SW 1271 (cell line): ENCODE data around the gene DPP6.

Source experiments
- DNase-seq, 2 experiments: peaks; one replicate each; lab custom pipeline; 2025; lab: John Stamatoyannopoulos, UW

The DPP6 gene

DNA sequence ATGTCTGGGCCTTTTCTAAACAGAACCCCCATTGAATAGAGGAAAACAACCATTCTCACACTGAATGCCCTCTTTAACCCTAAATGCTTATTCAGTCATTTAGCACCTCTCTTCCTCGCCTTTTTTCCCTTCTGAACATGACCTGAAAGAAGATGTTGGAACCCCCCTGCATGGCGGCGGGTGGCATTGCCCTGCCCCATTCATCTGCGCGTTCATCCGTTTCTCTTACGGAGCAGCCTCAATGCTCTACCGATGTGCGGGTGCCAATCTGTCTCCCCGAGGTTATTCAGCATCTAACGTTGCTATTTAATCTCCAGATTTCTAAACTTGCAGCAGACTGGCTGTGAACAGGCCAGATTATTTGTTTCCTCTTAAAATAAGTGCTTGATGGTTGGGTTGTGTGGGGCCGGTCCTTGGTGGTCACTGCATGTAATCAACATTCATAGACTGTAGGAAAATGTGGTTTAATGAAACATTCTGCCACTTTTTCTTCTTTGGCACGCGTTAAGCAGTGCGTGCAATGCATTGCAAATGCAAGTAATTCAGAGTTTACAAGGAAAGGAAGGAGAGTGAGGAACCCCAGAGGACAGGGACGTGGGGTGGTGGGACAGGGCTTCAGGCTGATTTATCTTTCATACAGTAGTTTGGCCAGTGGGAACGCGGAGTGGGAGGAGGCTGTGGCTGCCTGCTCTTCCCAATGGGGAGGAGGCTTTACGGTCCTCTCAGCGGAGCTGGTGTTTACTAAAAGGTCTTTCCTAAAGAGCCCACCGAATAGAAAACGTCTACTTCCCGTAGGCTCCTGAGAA is 286.7 kb downstream of the DPP6 start:
- DNase-seq = no peak

DNA sequence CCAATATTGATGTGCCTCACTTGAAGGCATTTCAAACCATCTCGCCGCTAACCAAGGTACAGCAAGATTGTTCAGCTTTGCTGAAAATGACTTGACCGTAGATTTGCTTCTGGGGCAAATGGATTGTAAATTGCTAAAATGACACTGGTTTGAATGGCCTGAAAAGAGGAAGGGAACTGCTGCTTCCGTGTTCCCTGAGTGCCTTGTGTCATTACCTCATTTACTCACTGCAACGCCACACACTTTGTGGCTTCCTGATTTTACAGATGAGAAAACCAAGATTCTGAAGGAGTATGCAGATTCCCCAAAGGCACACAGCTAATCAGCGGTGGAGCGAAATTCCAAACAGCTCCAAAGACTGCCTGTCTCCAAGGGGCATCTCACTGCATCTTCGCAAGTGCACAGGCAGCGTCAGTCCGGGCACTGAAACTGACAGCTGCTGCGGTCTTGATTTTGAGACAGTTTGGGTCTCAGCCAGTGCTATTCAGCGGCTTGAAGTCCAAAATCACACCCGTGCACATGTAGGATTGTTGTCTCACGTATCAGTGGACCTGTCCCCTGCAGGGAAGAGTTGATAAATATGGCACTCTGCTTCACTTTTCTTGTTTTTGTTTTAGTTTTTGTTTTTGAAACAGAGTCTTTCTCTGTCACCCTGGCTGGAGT is 290.9 kb downstream of the DPP6 start:
- DNase-seq = no peak

- no peak for DNase-seq
These were observed 291.7 kb downstream of the DPP6 start for GRCh38 chr7:154343778-154344412.

- DNase-seq = no peak
These were observed 292.9 kb downstream of the DPP6 start for GRCh38 chr7:154345093-154345492.

DNA sequence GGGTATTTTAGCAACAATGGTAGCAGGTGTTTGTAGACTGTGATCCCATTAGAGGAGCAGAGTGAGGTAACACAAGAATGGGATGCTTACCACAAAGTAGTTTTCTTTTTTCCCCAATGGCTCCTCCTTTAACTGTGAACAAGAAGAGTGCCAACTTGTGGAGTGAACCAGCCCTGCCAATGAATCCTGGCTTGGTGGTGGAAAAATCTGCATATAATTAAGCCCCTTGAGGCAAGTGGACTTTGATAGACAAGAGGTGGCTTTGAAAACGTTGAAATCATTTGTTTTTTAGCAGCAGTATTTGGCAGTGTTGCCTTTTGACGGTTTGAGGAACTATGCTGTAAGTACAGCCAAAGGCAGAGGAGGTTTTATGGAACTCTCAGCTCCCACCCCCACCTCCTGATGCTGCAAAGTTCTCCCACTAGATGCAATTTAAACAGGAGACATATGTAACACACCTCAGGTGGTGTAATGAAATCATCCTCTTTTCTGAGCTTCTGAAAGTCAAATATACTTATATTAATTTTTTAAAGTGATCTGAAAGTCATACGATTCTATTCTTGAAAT is 295.6 kb downstream of the DPP6 start:
- DNase-seq = no peak

GRCh38 chr7:154350892-154351291 is 298.7 kb downstream of the DPP6 start:
- no peak for DNase-seq

- no peak for DNase-seq
These were observed 301.2 kb downstream of the DPP6 start for GRCh38 chr7:154353355-154353767.

DNA sequence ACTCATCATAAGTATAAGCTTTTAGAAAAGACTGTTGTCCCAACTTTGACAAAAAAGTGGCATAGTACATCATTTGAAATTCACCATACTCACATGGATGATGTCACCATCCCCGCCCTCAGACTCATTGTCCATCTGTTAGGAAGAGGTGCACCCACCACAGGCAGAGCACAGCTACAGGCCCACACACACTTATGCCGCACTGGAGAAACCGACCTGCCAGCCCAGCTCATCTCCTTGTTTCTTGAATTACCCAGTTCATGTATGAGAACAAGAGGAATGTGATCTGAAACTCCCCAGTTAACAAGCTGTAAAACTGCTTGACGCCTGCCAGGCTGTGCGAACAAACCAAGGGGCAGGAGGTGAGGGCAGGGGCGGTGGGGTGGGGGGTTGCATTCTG is 312.0 kb downstream of the DPP6 start:
- DNase-seq = no peak

DNA sequence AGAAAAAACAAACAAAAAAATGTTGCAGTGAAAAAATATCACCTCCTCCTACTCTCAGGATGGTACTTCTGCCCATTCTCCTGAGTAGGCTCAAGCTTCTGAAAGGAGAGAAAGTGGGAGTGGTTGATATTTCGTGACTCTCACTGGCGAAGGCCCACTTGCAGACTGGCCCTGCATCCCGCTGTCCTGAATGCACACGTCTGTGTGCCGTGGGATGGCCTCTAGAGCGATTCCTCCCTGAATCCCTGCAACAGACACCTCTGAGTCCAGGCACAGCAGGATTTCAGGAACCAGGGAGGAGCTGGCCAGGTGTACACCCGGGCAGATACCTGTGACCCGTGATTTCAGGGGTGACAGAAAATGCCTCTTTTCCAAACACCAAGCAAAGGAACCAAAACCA is 319.2 kb downstream of the DPP6 start:
- DNase-seq = no peak

GRCh38 chr7:154372011-154372601 is 319.9 kb downstream of the DPP6 start:
- no peak for DNase-seq

- DNase-seq = no peak
These were observed 321.8 kb downstream of the DPP6 start for GRCh38 chr7:154373956-154374355.

- no peak for DNase-seq
These were observed 323.8 kb downstream of the DPP6 start for GRCh38 chr7:154375956-154376355.

GRCh38 chr7:154380771-154381170 is 328.6 kb downstream of the DPP6 start:
- no peak for DNase-seq

GRCh38 chr7:154383045-154383444 is 330.8 kb downstream of the DPP6 start:
- no peak for DNase-seq

DNA sequence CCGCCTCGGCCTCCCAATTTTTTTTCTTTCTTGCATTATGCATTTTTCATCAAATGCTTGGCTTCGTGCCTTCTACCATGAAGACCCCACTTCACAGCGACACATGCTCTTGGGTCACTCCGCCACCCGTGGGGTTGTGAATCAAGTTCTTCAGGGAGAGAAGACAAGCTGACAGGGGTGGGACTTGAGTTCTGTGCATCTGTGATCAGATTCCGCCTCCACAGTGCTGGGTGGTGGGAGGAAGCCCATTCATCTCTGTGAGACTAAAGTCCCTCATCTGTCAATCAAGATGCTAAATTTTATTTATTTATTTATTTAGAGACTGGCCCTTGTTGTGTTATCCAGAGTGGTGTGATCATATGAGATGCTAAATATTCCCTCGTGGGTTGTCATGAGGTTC is 333.0 kb downstream of the DPP6 start:
- DNase-seq = no peak

DNA sequence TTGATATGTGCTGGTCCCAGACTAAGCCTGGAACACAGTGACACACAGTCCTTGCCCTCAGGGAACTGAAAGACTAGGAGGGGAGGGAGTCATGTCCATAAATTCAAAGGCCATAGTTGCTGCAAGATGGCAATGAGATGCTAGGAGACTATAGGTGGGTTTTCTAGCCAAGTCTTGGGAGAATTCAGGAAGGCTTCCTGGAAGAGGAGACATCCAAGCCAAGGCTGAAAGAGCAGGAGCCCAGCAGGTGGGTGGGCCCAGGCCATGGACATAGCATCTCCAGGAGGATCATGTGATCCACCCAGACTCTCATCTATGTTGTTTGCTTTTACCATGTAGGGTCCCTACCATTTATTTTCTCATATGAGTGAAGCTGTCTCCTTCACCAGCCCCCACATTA is 335.1 kb downstream of the DPP6 start:
- no peak for DNase-seq

GRCh38 chr7:154388412-154388811 is 336.2 kb downstream of the DPP6 start:
- no peak for DNase-seq

DNA sequence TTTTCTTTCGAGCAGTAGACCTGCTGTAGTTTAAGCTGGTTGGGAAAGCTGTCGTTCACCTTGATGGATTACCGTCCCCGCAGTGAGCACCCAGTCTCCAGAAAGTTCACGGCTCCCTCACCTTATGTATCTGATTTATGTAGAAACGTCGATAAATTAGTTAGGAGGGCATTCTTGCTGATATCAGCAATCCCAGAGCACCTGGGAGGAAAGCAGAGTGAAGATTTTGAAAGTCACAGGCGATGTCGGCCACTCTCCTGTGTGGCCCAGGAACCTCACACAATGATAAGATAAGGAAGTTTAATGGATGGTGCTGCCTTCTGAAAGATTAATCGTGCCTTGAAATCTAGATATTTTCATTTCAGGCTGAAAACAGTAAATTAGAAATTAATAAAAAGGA is 336.8 kb downstream of the DPP6 start:
- DNase-seq = no peak

DNA sequence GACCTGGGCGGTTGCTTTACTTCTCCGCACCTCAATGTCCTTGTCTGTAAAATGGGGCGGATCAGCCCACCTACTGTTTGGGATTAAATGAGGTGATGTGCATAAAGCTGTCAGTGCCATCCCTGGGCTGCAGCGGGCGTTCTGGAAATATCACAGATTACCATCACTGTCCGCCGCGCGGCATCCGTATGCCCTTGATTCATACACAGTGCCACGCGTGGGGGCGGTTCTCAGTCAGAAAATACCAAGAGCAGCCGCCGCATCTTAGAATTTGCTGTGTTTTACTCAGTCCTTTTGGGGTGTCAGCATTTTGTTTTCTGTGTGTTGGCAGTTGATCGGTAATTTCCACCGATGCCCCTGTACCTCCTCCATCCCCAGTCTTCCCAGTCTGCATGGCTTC is 338.8 kb downstream of the DPP6 start:
- no peak for DNase-seq

- DNase-seq = no peak
These were observed 342.6 kb downstream of the DPP6 start for GRCh38 chr7:154394804-154395203.

DNA sequence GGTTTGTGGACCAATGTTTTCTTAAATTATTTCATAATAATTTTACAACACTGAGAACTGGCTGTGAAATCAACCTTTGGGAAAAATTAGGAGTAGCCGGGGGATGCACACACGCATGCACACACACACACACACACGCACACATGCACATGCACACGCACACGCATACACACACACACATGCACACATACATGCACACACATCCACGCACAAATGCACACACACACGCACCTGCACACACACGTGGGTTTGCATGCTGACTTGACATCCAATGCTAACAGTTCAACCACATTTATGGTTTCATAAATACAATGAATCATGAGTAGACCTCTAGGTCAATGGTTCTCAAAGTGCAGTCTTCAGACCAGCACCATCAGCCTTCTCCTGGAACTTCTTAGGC is 354.1 kb downstream of the DPP6 start:
- DNase-seq = no peak

GRCh38 chr7:154409703-154410311 is 357.6 kb downstream of the DPP6 start:
- no peak for DNase-seq
